Epithelial cell of proximal tubule (primary cell): ENCODE results near the gene ECEL1. TPM values are rescaled to one million over a fixed set of nuclear protein-coding genes. Genes with fewer than 3 reads are reported as not detected.

Experiments used
- DNase-seq: peaks from one replicate; pipeline ENCODE4 v3.0.0-alpha.2; 2011; ENCODE audit warnings: low read depth
- H3K4me3 ChIP-seq: 2 replicates; pipeline ENCODE4 v1.5.1; 2011; ENCODE audit warnings: low read depth, mild to moderate bottlenecking, low read length
- total RNA-seq: library from RNA; depleted of rRNA; stranded (reverse); fragments of >200 nt; gene quantifications from 2 replicates; pipeline ENCODE4 v1.2.3, GENCODE V29; 2015
- TF ChIP-seq, protein P1 (sequence below): conservative IDR thresholded peaks from 2 replicates; pipeline ENCODE4 v1.5.1; 2012; ENCODE audit warnings: low read depth, mild to moderate bottlenecking, low read length

ECEL1 gene
- total RNA-seq, 1 donor from 2014 or later, result not detected

DNA sequence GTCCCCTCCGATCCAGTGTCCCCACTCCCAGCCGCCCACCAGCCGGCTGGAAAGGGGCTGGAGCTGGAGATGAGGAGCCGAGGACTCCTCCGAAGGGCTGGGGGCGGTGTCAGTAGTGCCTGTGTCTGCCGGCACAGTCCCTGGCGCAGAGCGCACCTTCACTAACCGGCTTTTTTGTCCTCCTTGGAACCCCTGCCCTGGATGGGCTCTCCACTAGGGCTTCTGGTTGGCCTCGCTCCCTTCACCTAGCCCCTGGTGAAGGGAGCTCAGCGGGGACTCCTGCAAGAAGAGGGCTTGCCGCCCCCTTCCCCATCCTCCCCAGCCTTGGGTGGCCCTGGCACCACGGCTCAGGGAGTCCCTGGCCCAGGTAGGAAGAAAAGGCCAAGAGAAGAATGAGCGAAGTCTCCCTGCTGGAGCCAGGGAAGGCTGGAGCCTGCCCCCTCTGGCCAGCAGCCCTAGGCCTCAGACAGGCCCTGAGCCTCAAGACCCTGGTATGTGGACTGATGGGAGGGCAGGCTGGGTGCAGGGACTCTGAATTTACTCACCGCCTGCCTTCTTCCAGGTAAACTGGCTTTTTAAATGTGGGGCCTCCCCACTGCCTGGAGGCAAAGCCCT is 570 bp upstream of the ECEL1 start:
- peak overlapping the region; percentile 6 for H3K4me3 ChIP-seq
- TF ChIP-seq, protein P1, sequence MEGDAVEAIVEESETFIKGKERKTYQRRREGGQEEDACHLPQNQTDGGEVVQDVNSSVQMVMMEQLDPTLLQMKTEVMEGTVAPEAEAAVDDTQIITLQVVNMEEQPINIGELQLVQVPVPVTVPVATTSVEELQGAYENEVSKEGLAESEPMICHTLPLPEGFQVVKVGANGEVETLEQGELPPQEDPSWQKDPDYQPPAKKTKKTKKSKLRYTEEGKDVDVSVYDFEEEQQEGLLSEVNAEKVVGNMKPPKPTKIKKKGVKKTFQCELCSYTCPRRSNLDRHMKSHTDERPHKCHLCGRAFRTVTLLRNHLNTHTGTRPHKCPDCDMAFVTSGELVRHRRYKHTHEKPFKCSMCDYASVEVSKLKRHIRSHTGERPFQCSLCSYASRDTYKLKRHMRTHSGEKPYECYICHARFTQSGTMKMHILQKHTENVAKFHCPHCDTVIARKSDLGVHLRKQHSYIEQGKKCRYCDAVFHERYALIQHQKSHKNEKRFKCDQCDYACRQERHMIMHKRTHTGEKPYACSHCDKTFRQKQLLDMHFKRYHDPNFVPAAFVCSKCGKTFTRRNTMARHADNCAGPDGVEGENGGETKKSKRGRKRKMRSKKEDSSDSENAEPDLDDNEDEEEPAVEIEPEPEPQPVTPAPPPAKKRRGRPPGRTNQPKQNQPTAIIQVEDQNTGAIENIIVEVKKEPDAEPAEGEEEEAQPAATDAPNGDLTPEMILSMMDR, result no peak
- no peak for DNase-seq

DNA sequence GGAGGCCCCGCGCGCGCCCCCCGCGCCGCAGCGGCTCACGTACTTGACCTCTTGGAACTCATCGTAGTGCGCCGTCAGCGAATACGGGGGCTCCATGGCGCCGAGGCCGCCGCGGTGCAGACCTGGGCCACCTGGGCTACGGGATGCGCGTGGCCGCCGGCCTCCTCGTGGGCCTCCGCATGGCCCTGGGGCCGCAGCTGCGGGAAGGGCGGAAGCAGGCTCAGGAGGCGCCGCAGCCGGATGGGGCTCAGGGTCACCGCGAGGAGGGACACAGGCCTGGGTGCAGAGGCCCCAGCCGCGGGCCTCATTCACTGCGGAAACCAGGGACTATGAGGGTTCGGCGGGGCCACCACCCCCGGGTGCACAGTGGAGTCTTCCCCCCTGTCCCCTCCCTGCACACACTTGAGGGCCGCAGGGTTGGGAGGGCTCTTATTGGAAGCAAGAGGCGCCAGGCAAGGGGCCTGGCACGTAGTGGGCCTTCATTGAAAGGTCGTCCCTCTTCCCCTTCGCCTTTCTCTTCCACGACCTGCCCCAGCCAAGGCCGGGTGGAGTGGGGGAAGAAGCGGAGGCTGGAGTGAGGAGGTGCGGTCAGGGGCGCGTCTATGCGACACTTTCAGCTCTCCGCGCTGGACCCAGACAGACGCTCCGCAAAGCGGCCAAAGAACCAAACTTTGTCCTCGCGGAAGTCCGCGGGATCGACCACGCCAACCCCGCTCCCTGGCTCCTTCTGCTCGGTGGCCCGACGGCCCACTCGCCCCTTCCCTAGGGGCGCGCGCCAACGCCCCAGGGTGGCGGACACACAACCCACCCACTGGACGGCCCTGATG is 863 bp downstream of the ECEL1 start:
- TF ChIP-seq, protein P1, result no peak

DNA sequence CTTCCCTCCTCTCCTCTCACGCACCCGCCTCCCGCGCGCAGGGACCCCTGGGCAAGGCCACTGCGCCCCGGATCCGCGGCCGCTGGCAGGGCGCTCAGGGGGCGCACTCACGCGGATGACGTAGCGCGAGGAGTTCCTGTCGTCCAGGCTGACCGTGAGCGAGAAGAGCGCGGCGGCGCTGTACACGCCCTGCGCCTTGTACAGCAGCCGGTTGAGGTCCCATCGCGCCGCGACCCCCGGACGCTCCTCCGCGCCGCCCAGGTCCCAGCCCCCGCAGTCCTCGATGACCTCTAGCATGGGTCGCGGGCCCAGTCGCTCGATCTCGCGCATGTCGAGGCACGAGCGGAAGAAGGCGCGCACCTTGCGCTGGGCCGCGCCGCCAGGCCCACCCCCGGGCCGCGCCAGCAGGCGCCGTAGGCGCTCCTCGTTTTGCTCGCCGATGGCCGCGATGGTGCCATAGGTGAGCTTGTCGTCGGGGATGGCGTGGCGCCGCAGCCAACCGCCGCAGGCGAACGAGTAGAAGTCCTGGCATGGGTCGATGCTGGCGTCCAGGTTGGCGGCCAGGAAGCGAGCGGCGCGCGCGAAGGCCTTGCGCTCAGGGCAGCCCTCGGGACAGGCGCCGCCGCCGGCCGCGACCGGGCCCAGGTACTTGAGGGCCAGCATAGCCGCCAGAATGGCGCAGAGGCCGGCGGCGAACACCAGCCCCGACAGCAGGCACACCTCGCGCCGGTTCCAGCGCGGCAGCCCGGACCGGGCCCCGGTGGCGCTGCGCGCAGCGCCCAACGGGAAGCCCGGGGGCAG is 1.7 kb downstream of the ECEL1 start:
- TF ChIP-seq, protein P1, result no peak
- no peak for DNase-seq
- H3K4me3 ChIP-seq, result no peak overlapping the region

More for the DNA sequence above, 863 bp downstream of the ECEL1 start:
- no peak for DNase-seq
- peak overlapping the region; percentile 14 for H3K4me3 ChIP-seq

DNA sequence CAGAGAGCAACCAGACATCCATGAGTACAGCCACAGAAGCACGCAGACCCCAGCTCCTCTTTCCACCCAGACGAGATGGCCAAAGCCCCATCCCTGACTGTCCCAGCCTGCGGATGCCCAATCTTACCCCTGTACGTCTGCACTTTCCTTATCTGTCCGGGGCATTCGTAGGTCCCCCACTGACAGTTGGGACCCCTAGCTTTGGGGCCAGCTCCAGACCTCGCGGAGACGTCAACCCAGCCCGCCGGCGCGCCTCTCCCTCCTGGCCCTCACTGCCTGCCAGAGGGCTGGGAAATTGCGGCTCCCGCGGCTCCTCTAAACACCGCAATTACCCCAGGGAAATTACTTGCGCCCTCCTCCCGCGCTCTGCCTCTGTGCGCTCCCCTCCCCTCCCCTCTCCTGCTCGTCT is 2.3 kb downstream of the ECEL1 start:
- H3K4me3 ChIP-seq, result no peak overlapping the region
- TF ChIP-seq, protein P1, result no peak
- DNase-seq, result no peak

DNA sequence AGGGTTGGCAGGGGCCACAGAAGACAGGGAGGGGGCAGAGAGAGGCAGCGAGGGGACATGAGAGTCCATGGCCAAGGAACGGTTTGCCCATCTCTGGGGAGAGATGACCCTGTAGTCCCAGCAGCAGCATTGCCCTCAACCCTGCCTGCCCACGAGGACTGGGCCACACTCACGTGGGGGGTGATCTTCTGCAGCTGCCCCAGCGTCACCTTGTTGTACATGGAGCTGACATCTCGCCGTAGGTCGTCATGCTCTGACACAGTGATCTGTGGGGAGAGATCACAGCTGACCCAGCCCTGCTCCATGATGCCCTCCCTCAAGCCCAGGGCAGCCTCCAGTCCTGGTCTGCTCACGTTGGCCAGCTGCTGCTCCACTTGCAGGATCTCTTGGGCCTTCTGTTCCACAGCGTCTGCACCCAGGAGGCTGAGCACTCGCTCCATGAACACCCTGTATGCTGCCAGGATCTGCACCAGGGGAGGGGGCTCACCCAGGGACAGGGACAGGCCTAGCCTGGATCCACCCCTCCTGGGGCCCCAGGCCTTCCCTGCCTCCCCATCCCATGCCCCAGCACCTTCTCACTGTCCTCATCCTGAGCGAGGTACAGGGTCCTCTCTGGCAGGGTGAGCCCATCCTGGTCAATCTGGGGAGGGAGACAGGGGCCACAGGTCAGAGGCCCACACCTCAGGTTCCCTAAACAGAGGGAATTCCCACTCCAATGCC is 2.8 kb downstream of the ECEL1 start:
- TF ChIP-seq, protein P1, result no peak
- H3K4me3 ChIP-seq, result no peak overlapping the region
- no peak for DNase-seq

DNA sequence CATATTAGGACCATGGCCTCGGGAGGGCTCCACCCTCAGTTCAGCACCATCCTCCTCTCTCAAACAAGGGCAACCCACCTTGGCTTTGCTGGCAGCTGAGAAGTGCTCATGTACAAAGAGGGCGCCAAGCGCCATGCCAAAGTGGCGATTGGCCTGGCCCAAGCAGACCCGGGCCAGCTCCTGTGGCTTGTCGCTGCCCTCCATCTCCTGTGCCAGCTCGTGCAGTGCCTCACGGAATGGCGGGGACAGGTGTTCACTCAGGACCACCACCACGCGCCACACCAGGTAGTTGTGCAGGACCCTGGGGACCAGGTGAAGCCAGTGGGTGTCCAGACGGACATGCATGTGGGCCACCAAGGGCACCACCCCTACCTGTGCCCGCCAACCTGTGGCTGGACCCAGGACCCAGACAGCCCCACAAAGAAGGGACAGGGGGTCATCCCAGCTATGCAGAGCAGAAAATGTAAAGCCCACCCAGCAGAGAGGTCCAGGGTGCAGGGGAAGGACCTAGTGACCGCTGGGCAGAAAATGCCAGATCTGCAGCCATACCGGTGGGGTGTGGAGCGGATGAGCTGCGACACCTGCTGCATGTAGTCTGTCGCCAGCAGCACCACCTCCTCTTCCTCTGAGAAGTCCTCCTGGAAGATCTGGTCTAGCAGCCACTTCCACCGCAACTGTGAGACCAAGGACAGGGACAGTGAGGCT is 3.6 kb downstream of the ECEL1 start:
- TF ChIP-seq, protein P1, result no peak
- no peak overlapping the region for H3K4me3 ChIP-seq
- DNase-seq, result no peak
